GM15510 (cell line): ENCODE results near the gene MAP6D1.

Experiments used
- POLR2A ChIP-seq: IDR thresholded peaks from 3 replicates; pipeline ENCODE4 v1.6.1; 2011; ENCODE audit warnings: borderline replicate concordance; ENCODE audit not compliant: insufficient read length; ENCODE audit errors: extremely low read depth

Gene MAP6D1

DNA sequence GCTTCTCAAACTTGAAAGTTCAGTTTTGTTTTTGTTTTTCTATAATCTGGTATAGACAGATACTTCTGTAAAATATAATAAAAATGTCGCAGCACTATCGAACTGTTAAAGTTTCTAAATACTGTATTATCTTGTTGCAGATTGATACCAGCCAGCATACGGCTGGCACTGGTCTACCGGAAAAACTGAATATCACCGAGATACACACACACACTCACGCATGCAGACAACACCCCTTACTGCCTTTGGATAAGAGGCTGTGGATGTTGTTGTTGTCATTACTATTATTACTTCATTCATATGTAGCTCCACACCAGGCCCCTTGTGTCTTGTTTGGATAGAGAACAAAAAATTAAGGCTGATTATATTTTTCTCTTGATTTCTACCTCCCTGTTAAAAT lies 32.4 kb downstream of the MAP6D1 start:
- no peak for TF ChIP-seq POLR2A

DNA sequence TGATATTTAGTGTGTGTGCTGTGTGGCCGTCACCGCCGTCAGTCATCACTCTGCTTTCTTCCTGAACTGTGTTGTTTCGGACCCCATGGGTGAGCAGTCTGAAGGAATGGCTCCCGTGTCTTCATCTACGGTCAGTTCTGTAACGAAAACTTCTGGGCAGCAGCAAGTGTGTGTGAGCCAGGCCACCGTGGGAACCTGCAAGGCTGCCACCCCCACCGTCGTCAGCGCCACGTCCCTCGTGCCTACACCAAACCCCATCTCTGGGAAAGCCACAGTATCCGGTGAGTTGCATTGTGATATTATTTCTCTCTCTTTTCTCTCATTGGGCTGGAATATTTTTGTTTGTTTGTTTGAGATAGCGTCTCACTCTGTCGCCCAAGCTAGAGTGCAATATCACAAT lies 34.7 kb downstream of the MAP6D1 start:
- TF ChIP-seq POLR2A = no peak

DNA sequence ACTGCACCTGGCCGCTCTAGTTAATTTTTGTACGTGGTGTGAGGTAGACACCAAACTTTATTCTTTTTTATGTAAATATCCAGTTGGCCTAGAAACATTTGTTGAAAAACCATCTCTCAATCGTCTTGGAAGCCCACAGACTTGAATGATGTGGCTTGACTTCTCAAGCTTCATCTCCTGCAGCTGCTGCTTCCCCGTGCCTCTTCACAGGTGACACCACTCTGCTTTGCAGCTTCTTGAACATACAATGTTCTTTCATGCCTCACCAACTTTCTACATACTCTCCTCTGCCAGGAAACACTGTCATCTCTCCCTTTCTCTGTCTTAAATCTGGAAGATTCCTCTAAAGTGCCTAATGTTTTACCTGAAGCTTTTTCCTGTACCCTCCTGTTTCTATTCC lies 35.6 kb downstream of the MAP6D1 start:
- TF ChIP-seq POLR2A = no peak

DNA sequence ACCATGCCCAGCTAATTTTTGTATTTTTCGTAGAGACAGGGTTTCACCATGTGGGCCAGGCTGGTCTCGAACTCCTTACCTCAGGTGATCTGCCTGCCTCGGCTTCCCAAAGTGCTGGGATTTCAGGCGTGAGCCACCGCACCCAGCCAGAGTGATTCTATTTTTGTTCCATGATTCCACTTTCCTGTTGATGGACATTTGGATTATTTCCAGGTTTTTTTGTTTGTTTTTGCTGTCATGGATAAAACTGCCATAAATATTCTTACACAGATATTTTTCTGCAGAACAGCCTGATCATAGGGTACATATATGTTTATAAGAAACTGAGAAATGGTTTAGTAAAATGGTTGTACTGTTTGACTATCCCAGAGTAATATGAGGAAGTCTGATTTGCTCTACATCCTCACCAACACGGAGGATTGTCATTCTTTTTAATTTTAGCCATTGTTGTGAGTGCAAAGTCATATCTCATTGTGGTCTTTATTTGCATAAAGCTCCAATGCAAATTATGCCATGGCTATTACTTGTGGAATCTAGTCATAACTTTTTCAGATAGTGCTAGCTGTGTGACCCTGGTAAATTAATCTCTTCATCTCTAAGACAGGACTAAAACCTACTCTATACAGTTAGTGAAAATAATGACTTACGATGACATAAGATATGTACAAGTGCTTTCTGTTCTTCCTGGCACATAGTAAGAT lies 42.7 kb downstream of the MAP6D1 start:
- no peak for TF ChIP-seq POLR2A

DNA sequence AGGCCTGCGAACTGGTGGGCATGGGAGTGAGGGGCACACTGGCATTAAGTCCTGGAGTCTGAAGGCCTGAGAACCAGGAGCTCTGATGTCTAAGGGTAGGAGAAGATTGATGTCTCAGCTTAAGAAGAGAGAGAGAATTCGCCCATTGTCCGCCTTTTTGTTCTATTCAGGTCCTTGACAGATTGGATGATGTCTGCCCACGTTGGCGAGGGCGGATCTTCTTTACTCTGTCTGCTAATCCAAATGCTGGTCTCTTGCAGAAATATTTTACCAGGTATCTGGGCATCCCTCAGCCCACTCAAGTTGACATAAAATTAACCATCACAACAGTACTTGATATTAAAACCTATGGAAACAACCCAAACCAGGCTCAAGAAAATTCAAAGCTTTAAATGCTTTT lies 44.1 kb downstream of the MAP6D1 start:
- TF ChIP-seq POLR2A = no peak

DNA sequence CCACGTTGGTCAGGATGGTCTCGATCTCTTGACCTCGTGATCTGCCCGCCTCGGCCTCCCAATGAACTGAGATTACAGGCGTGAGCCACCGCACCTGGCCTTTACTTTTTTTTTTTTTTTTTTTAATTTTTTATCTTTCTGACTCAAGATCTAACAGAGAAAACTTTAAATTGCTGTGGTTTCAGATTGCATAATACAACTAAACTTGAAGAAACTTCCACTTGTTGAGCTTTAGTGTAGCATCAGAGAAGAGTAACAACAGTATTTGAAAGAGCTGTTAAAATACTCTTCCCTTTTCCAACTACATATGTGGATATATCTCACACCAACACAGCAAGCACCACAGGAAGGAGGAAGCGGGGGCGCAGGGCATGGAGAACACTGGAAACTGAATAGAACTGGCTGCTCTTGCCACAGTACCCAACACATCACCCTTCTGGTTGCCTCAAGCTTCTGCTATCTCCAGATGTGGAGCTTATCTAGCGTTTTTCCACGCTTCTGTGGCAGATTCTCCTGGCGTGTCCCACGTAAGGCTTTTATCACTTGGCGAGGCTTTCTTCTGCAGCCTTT lies 45.4 kb downstream of the MAP6D1 start:
- no peak for TF ChIP-seq POLR2A

DNA sequence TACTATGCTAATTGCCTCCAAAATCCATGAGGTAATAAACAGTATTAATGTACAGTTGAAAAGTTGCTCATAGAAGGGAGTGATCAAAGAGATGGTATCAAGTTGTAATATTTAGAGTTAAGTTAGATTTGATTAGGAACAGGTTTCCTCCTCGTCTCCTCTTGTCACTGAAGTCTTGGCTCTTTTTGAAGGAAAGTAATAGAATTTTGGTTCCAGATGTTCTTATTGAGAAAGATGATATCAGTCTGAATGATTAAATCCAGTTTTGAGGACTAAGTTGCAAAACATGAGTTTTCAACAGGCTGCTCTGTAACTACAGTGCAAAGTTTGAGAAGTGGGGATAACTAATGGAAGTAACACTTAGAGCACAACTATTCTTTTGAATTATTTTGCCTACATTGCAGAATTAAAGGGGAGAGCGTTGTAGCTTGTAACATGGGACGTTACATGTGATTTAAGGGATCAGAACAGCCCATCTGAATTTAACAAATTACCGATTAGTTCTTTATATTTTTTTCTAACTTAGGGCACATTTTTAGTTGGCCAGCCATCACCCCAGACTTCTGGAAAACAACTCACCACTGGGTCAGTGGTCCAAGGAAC lies 48.3 kb downstream of the MAP6D1 start:
- TF ChIP-seq POLR2A = no peak

DNA sequence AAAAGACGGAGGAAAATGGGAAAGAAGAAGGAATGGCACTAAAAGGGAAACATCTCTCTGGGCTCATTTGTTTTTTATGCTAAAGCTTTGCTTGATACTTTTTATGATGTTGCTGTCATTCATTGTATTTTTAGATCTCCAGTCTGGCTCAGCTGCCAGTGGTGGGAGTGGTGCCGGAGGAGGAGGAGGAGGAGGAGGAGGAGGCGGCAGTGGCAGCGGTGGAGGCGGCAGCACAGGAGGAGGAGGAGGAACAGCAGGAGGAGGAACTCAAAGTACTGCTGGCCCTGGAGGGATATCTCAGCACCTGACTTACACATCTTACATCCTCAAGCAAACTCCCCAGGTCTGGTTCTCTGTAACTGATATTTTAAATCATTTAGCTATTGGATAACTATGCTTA lies 49.6 kb downstream of the MAP6D1 start:
- TF ChIP-seq POLR2A = no peak

DNA sequence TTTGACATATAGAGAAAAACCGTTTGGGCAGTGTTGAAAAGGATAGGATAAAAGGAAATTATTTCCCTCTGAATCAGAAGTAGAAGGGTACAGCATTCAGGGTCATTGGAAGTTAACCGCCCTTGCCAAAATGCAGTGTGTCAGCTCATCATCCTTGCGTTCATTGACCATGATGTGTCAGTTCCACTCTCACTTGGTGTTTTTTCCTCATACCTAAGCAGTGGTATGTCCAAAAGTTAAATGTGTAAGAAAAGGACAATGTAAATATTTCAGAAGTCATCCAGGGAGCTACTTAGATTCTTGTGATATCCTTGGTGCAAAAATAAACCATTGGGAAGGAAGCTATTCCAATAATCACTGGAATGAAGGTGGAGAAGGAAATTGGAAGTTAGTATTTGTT lies 50.7 kb downstream of the MAP6D1 start:
- no peak for TF ChIP-seq POLR2A

DNA sequence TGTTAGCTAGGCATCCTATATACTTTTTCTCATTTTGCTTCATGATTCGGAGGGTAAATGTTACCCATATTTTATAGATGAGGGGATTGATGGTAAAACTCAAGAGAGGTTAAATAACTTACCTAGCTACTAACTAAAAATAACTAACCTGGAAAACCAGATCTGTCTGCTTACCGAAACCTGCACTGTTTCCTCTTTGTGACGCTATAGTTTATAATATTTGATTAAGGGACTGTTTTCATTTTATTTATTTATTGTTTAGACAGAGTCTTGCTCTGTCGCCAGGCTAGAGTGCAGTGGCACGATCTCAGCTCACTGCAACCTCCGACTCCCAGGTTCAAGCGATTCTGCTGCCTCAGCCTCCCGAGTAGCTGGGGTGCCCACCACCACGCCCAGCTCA lies 55.9 kb downstream of the MAP6D1 start:
- no peak for TF ChIP-seq POLR2A

DNA sequence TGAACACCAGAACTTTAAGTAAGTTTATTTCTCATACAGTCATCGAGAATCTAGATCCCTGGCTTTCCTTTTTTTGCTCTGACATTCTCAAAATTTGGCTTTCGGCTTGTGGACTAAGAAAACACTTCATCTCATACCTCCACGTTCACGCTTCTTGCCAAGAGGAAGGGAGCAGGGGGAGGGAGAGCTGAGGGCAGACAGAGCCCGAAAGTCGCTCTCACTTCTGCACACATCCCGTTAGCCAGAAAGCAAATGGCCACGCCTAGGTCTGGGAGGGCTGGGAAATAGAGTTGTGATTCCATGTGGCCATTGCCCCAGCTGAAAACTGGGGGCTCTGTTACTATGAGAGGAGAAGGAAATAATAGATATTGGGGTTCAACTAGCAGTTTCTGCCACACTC lies 57.3 kb downstream of the MAP6D1 start:
- no peak for TF ChIP-seq POLR2A

DNA sequence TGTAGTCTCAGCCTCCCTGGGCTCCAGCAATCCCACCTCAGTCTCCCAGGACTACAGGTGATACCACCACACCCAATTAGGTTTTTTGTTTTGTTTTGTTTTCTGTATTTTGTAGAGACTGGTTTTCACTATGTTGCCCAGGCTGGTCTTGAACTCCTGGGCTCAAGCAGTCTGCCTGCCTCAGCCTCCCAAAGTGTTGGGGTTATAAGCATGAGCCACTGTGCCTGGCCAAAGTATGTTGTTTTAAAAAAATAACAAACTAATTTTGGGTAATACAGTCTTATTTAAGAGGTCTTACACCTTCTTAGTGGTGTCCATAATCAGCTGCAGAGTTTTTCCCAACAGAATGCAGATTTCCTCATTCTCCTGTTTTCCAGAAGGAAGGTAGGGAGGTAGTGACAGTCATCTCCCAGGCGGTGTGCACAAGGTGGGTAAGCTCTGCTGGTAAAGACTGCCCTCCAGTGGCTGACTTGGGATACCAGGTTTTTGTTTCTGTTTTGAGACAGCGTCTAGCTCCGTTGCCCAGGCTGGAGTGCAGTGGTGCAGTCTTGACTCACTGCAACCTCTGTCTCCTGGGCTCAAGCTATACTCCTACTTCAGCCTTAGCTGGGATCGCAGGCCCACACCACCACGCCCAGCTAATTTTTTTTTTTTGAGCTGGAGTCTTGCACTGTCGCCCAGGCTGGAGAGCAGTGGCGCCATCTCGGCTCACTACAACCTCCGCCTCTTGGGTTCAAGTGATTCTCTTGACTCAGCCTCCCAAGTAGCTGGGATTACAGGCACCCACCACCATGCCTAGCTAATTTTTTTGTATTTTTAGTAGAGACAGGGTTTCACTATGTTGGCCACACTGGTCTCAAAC lies 58.4 kb downstream of the MAP6D1 start:
- TF ChIP-seq POLR2A = no peak

DNA sequence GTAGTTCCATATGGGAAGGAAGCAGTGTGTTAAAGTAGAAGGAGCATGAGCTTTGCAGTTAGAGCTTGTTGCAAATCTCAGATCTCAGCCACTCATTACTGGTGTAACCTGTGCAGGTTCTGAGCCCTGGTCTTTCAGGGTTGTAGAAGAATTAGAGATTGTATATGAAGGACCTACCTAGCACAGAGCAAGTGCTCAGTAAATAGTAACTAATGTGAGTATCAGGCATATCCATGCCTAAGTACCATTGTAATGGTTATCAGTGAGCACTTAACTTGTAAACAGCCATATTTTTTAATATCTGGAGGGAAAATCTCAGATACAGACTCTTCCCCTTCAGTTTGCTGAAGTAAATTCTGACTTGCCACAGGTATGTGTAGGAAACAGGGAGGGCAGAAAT lies 59.3 kb downstream of the MAP6D1 start:
- no peak for TF ChIP-seq POLR2A
